HepG2 (cell line): Measurements from ENCODE around the gene ATF6. TPM values are rescaled to one million over a fixed set of nuclear protein-coding genes. Genes with fewer than 3 reads are reported as not detected.

Experiments
- ATAC-seq: fragments of 200-7000 bp; cut with Tn5 transposase; 3 replicates; pipeline ENCODE4 v1.9.1; 2020; ENCODE audit warnings: mild to moderate bottlenecking, moderate library complexity
- BruUV-seq: library from RNA; stranded (reverse); fragments of 400-500 nt; replicated peaks from 2 replicates; lab custom pipeline; 2021; lab: Mats Ljungman, UMichigan
- CTCF ChIA-PET: fragments of 300-600 bp; formaldehyde crosslinking; extraction: SDS; loops from one replicate; lab custom pipeline; 2021; ENCODE audit warnings: low total read pairs, inconsistent platforms, low intra/inter-chr PET ratio; lab: Yijun Ruan, JAX
- POLR2A ChIA-PET: fragments of 350-600 bp; sonication (Branson Sonifier 250); formaldehyde crosslinking; loops from one replicate; lab custom pipeline; 2020; ENCODE audit warnings: antibody characterized with exemption, inconsistent platforms; lab: Yijun Ruan, JAX
- DNase-seq: peaks from one replicate; pipeline ENCODE4 v3.0.0-alpha.2; 2015; ENCODE audit warnings: low spot score
- FAIRE-seq: peaks from 3 replicates; lab custom pipeline; 2011; peaks lifted over from hg19 to GRCh38; lab: Jason Lieb, UNC
- H2AFZ ChIP-seq: one replicate; pipeline ENCODE4 v1.6.1; 2011; ENCODE audit warnings: low read length, inconsistent platforms
- H3K27ac ChIP-seq: fragments of 300-600 bp; 3 replicates; pipeline ENCODE4 v1.8.0; 2011; ENCODE audit warnings: mixed run types, mild to moderate bottlenecking, mixed read lengths, low read length, inconsistent platforms; ENCODE audit not compliant: insufficient read depth; ENCODE audit errors: extremely low read length
- H3K27me3 ChIP-seq, 2 experiments: fragments of 200-600 bp in 1 of 2; 2 replicates in 1 of 2; 3 replicates in 1 of 2; pipeline versions ENCODE4 v1.6.0 to v1.8.0; 2011; ENCODE audit warnings: low read length in 2 of 2, mild to moderate bottlenecking in 2 of 2, moderate library complexity in 2 of 2, inconsistent platforms in 1 of 2; ENCODE audit not compliant: insufficient read depth in 2 of 2, control insufficient read depth in 1 of 2
- H3K36me3 ChIP-seq, 2 experiments: fragments of 200-600 bp in 1 of 2; replicated peaks in 1 of 2; 2 replicates in 1 of 2; 3 replicates in 1 of 2; pipeline versions ENCODE4 v1.5.1 to v1.8.0; 2011; ENCODE audit warnings: low read length in 2 of 2, inconsistent platforms in 1 of 2; ENCODE audit not compliant: insufficient read depth in 2 of 2, control insufficient read depth in 1 of 2
- H3K4me1 ChIP-seq: 2 replicates; pipeline ENCODE4 v1.5.1; 2012; ENCODE audit warnings: low read length, inconsistent platforms; ENCODE audit not compliant: insufficient read depth
- H3K4me2 ChIP-seq: 2 replicates; pipeline ENCODE4 v1.6.0; 2011; ENCODE audit warnings: low read depth, low read length, inconsistent platforms
- H3K4me3 ChIP-seq, 3 experiments: fragments of 200-600 bp in 1 of 3; sonication (generic), shearing (Covaris generic) in 1 of 3; replicated peaks in 1 of 3; 2 replicates each; pipeline ENCODE4 v1.5.1; 2011 to 2016; ENCODE audit warnings: low read length in 3 of 3, inconsistent platforms in 2 of 3, low read depth in 2 of 3, mild to moderate bottlenecking in 2 of 3, control low read depth in 1 of 3, mixed read lengths in 1 of 3; ENCODE audit not compliant: insufficient read depth in 1 of 3
- H3K79me2 ChIP-seq: one replicate; pipeline ENCODE4 v1.6.1; 2011; ENCODE audit warnings: low read length, inconsistent platforms; ENCODE audit not compliant: insufficient read depth
- H3K9ac ChIP-seq: 2 replicates; pipeline ENCODE4 v1.6.0; 2011; ENCODE audit warnings: mild to moderate bottlenecking, low read depth, low read length, inconsistent platforms; ENCODE audit not compliant: insufficient read depth
- H3K9me3 ChIP-seq: 2 replicates; pipeline ENCODE4 v1.5.1; 2012; ENCODE audit warnings: mild to moderate bottlenecking, low read length
- H4K20me1 ChIP-seq: 2 replicates; pipeline ENCODE4 v1.6.0; 2011; ENCODE audit warnings: inconsistent platforms, mild to moderate bottlenecking, low read length, moderate library complexity; ENCODE audit not compliant: insufficient read depth
- ZC3H4 ChIP-seq: sonication (generic); formaldehyde crosslinking; IDR thresholded peaks from 2 replicates; pipeline ENCODE4 v1.4.0; 2020; ENCODE audit warnings: missing genetic modification reagents, borderline replicate concordance
- ZNF510 ChIP-seq: sonication (generic); formaldehyde crosslinking; IDR thresholded peaks from 2 replicates; pipeline ENCODE4 v1.4.0; 2020; ENCODE audit warnings: low read depth, mild to moderate bottlenecking, missing genetic modification reagents
- ZNF556 ChIP-seq: sonication (generic); formaldehyde crosslinking; IDR thresholded peaks from 2 replicates; pipeline ENCODE4 v1.4.0; 2020; ENCODE audit warnings: mild to moderate bottlenecking, missing genetic modification reagents, borderline replicate concordance
- WGBS: methylation state at CpG from one replicate; pipeline ENCODE4 v1.1.6; 2017; ENCODE audit warnings: low lambda C conversion rate; 5-methylcytosine and 5-hydroxymethylcytosine counted together
- in situ Hi-C: cut with HindIII; loops from 2 replicates; pipeline ENCODE4 v1.10.0; 2017; ENCODE audit warnings: low pct_unique_long_range_greater_than_20kb; ENCODE audit not compliant: extremely low pct_ligation_motif_present
- intact Hi-C: fragments of 100-400 bp; cut with micrococcal nuclease; formaldehyde crosslinking; loops from one replicate; pipeline ENCODE4 v1.10.0; 2022; ENCODE audit not compliant: unreplicated experiment
- polyA plus RNA-seq, 8 experiments: library from polyadenylated mRNA; depleted of rRNA in 3 of 8; stranded (reverse) in 7 of 8; unstranded in 1 of 8; fragments of >200 nt; fragmentation: Illumina TruSeq in 4 of 8; extraction: Trizol in 4 of 8; gene quantifications; 2 replicates each; pipeline versions ENCODE4 v1.2.1 to v1.2.3, GENCODE V29; 2011 to 2016; ENCODE audit warnings: low read depth in 4 of 8, missing spikeins in 1 of 8, mixed read lengths in 1 of 8; ENCODE audit not compliant: insufficient read depth in 1 of 8
- total RNA-seq, 5 experiments: library from RNA; depleted of rRNA; stranded (reverse); fragments of >200 nt; fragmentation: Illumina TruSeq; extraction: Trizol; gene quantifications; 2 replicates each; pipeline ENCODE4 v1.2.3, GENCODE V29; 2016; ENCODE audit warnings: low read depth in 1 of 5
- TF ChIP-seq, protein P1 (sequence below): sonication (generic); formaldehyde crosslinking; IDR thresholded peaks from 2 replicates; pipeline ENCODE4 v1.4.0; 2020; ENCODE audit warnings: missing genetic modification reagents
- TF ChIP-seq, protein P2 (sequence below): sonication (generic); formaldehyde crosslinking; IDR thresholded peaks from 2 replicates; pipeline ENCODE4 v1.4.0; 2020; ENCODE audit warnings: missing genetic modification reagents

ATF6 gene
- total and polyA plus RNA-seq, 2 of the 13 experiments (the other 11 are each of a cell fraction or from before 2014, with no cell fraction given), result 13.2 to 14.5 TPM

DNA sequence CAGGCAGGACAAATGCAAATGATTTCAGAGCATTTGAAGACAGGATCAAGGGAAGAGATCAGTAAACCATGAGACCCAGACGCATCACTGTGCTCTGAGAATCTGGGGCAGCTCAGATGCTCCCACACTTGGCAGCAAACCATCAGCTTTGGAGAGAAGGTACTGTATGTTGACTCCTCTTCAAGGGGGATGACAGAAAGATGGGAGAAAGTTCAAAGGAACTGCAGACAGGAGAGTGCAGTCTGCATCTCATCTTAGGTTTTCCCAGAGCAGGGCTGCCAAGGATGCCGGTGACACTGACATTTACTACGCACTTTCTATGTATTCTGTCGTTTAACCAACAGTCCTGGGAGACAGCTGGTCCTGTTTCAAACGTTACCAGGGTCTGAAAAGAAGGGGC, 221.8 kb downstream of the ATF6 start (continued):
- TF ChIP-seq, protein P1, sequence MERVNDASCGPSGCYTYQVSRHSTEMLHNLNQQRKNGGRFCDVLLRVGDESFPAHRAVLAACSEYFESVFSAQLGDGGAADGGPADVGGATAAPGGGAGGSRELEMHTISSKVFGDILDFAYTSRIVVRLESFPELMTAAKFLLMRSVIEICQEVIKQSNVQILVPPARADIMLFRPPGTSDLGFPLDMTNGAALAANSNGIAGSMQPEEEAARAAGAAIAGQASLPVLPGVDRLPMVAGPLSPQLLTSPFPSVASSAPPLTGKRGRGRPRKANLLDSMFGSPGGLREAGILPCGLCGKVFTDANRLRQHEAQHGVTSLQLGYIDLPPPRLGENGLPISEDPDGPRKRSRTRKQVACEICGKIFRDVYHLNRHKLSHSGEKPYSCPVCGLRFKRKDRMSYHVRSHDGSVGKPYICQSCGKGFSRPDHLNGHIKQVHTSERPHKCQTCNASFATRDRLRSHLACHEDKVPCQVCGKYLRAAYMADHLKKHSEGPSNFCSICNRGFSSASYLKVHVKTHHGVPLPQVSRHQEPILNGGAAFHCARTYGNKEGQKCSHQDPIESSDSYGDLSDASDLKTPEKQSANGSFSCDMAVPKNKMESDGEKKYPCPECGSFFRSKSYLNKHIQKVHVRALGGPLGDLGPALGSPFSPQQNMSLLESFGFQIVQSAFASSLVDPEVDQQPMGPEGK (CRISPR knock-in tag), result no peak
- TF ChIP-seq, protein P2, sequence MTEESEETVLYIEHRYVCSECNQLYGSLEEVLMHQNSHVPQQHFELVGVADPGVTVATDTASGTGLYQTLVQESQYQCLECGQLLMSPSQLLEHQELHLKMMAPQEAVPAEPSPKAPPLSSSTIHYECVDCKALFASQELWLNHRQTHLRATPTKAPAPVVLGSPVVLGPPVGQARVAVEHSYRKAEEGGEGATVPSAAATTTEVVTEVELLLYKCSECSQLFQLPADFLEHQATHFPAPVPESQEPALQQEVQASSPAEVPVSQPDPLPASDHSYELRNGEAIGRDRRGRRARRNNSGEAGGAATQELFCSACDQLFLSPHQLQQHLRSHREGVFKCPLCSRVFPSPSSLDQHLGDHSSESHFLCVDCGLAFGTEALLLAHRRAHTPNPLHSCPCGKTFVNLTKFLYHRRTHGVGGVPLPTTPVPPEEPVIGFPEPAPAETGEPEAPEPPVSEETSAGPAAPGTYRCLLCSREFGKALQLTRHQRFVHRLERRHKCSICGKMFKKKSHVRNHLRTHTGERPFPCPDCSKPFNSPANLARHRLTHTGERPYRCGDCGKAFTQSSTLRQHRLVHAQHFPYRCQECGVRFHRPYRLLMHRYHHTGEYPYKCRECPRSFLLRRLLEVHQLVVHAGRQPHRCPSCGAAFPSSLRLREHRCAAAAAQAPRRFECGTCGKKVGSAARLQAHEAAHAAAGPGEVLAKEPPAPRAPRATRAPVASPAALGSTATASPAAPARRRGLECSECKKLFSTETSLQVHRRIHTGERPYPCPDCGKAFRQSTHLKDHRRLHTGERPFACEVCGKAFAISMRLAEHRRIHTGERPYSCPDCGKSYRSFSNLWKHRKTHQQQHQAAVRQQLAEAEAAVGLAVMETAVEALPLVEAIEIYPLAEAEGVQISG (CRISPR knock-in tag), result no peak

DNA sequence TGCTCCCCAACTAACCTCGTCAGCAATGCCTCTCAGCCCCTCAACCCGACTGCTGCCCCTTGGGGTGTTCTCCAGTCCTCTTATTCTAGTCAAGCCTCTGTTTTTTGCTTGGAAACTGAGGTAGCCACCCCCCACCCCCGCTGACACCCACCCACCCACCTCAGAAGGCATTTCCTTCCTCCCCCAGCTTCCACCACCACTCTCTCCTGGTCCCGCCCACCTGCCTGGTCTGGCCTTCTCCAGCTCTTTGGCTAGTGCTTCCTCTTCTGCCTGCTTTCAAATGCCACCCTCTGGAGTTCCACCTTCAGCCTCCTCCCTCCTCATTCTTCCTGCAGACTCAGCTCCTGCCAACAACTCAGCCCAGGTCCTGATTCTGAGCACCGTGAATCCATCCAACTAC, 222.3 kb downstream of the ATF6 start:
- CTCF ChIA-PET, result no interaction called here
- no peak for DNase-seq
- in situ Hi-C loops, result no loop called here
- H3K4me3 ChIP-seq, result no peak overlapping the region
- TF ChIP-seq ZNF556 (CRISPR knock-in tag), result no peak
- TF ChIP-seq ZC3H4 (CRISPR knock-in tag), result no peak
- no peak for TF ChIP-seq ZNF510 (CRISPR knock-in tag)
- TF ChIP-seq, all 625 proteins: peak for 0
- Histone ChIP-seq H4K20me1 (no peaks in the 10 kb centered on the region), H3K9ac (no peak overlapping the region), H3K9me3 (no peaks in the 10 kb centered on the region), H3K27ac (no peak overlapping the region), H3K27me3 (peaks cover 0 to 24% of the 10 kb centered on the region in 2 experiments; a peak in 4 of 5 replicates), H3K79me2 (no peaks in the 10 kb centered on the region), H3K4me1 (no peaks in the 10 kb centered on the region), H3K36me3 (no peaks in the 10 kb centered on the region), H3K4me2 (no peak overlapping the region), H2AFZ (no peak overlapping the region)
- 7% methylated on average over 5 of the region's 5 CpGs for WGBS
- BruUV-seq, result no TSS peak
- POLR2A ChIA-PET, result no interaction called here
- intact Hi-C loops, result no loop called here
- no peak for ATAC-seq
- FAIRE-seq, result no peak
